Activated CD4-positive, CD25-positive, alpha-beta regulatory T cell treated with anti-CD3 and anti-CD28 coated beads, Interleukin-2, amount 50 U/mL, for 72 hours (primary cell): Measurements from ENCODE around the gene CELF2.

Source experiments
- DNase-seq: peaks from one replicate; pipeline ENCODE4 v3.0.0; 2021

Gene CELF2

GRCh38 chr10:11255796-11256444 is 238.2 kb downstream of the CELF2 start:
- no peak for DNase-seq

GRCh38 chr10:11256896-11257295 is 239.2 kb downstream of the CELF2 start:
- no peak for DNase-seq

- DNase-seq, result no peak
Measured at GRCh38 chr10:11257440-11258090, 239.9 kb downstream of the CELF2 start.

DNA sequence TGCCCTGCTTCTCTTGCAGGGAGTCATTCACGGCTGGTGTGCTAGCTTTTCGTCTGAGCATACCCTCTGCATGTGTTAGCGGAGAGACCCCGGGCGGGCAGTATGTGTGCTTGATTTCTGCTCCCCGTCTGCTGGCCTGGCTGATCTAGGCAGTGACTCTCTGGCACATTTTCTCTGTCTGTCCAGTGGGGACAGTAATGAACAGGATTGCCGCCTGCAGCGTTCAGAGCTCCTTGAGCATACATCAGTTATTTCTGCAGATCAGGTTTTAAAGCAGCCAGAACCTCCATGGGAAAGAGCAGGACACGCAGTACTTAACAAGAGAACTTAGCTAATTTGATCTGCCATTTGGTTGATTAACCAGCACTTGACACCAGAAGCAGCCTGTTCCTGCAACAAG is 242.5 kb downstream of the CELF2 start:
- no peak for DNase-seq

- no peak for DNase-seq
Measured at GRCh38 chr10:11261143-11261542, 243.5 kb downstream of the CELF2 start.

DNA sequence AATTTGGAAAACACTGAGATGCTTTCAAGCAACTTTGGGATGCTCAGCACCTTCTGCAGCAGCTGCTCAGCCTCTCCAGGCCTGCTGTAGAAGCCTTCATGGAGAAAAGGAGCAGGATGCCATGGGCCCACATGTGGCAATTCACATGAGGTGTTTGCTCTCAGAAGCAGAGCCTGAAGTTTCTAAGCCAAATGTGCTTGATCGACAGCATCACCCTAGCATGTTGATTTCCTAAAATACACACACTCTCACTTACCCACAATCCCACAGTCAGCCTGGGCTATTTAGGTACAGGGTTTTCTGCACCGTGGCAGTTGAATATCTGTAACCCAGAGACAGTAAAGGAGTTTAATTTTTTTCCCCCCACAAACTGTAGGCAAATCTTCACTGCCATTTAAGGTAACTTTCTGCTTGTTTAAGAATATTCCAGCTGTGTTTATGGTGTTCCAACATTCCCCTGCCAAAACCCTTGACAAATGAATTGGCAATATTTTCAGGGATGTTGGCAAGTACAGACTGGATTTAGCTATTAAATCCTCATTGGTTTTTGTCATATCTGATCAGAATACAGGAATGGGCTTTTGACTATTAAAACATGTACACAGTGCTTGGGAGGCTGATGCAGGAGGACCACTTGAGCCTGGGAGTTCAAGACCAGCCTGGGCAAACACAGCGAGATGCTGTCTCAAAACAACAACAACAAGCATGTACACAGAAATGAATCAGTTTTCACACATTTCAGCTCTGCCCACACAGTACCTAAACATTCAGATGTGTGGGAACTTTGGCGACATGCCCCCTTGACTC is 244.2 kb downstream of the CELF2 start:
- DNase-seq, result no peak

DNA sequence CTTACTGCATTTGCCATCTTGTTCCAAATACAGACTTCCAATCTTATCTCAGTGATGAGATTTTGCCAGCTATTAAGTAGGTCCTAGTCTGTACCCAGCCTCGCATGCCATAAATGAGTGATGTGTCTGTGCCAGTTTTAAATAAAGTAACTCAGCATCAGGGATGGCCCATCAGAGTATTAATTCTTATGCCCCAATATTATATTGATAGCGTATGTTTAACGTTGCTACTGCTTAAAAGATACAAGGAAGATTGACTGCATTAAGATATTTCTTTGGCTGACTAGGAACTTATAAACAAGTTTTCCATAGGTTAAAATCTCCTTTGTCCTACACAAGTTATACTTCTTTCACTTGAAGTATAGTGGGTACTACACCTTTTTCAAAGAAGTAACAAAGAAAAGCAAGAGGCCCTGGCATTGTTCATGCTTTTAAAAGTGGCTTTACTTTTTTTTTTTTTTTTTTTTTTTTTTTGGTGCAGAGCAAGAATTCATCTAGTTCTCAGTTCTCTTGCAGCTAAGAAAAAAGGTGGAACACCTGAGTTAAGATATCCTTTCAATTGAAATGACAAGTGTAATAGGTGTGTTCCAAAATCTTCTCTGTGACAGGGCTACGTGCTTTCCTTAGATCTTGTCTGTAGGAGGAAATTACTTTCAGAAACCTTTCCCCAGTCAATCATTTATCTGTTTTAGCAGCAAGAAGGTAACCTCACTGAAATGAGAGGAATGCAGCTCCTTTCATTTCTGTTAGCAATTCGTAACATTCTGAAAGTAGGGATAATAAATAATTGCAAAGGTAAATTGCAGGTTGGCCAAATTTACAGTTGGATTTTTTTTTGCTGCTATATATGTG is 245.0 kb downstream of the CELF2 start:
- DNase-seq, result no peak

GRCh38 chr10:11263767-11264166 is 246.1 kb downstream of the CELF2 start:
- DNase-seq, result no peak

DNA sequence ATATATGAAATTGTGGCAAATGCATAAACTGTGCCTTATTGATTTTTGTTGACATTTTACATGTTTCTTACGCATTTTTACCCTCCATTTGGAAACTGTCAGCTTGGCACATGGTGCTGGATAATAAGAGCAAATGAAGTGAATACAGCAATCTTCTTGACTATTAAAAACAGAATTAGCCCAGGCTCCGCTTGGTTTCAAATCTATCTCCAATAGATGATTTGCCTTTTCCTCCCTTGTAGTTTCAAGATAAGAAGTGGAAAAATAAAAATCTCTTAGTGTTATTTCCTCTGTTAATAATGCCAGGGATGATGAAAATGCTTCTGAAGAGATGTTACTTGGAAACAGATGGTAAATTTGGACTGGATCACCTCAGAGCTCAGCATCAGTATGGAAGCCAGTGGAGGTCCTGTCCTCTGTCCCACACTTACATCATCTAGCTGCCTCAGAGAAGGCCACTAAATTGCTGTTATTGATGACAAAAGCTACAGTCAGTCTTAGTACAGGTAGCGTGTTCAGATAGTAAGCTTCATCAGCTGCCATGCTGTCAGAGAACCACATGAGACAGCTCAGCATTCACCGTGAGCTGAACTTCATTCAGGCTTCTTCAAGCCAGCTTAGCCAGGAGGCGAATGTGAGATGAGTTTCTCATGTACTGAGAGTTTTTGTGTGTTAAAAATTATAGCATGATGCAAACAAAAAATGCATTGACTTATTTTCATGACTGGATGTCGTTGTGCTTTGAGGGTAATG is 246.8 kb downstream of the CELF2 start:
- DNase-seq, result no peak

GRCh38 chr10:11265484-11265883 is 247.8 kb downstream of the CELF2 start:
- no peak for DNase-seq

DNA sequence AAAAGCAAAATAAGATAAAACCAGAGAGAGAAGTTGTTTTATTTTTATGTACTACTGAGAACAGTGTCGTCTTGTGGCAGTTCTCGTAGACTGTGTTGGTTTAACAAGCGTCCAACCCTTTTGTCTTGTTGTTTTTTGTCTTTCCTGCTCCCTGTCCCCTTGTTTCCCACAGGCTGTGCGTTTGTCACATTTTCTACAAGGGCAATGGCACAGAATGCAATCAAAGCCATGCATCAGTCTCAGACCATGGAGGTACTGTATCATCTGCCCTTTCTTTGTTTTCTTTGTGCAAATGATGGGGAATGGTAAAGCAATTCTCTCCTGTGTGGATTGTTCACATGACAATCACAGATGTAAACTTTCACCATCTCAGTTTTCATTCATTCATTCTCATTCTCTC is 248.8 kb downstream of the CELF2 start:
- DNase-seq, result no peak

- DNase-seq, result peak; percentile 75
Measured at GRCh38 chr10:11270135-11270857, 252.6 kb downstream of the CELF2 start.

DNA sequence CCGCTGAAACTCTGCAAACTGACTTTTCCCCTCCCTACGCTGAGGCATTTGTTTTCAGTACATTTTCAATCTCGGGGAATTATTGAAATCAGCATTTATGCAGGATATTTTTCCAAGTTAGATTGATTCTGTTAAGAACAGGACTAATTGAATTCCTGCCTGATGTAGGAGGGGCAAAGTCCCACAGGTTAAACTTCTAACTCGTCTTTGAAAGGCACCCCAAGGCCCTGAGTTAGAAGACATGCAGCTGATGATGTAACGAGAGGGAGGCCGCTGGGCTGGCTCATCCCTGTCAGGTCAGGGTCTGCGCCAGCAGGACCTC is 253.1 kb downstream of the CELF2 start:
- no peak for DNase-seq

- DNase-seq, result no peak
Measured at GRCh38 chr10:11272915-11273389, 255.3 kb downstream of the CELF2 start.

DNA sequence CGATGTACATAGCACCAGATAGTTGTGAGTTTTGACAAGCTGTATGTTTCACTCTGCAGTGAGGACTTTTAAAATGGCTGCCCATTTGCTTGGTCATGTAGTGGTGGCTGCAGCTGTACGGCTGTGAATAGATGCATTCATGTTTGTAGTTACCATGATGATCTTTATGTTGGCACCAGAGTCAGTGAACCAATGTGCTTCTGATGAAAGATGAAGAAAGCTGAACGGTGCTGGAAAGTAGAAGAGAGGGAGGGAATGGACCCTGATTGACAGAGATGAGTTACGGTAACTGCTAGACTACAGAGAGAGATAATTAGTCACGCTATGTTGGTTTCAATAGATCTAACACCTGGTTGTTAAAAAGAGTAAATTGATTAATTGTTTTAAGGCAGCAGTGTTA is 256.8 kb downstream of the CELF2 start:
- no peak for DNase-seq

GRCh38 chr10:11275651-11276050 is 258.0 kb downstream of the CELF2 start:
- no peak for DNase-seq

- DNase-seq, result no peak
Measured at GRCh38 chr10:11276449-11276990, 258.8 kb downstream of the CELF2 start.

GRCh38 chr10:11279314-11279713 is 261.6 kb downstream of the CELF2 start:
- no peak for DNase-seq

GRCh38 chr10:11280187-11280932 is 262.7 kb downstream of the CELF2 start:
- DNase-seq, result no peak

DNA sequence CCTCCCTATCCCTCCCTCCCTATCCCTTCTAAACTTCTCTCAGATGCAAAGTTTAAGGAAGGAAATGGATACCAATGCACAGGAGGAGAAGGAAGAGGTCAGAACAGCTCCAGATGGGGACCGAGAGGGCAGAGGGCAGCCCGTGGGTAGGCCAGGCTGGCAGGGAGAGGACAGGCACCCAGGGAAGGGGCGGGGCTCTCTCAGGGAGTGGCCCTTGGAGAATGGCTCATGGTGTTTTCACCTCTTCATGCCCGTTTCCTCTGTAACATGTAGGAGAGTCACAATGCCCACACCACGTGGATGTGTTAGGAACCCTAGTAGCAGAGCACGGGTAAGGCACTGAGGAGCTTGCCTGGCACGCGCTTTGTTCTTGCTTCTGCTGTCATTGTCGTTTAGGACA is 264.5 kb downstream of the CELF2 start:
- no peak for DNase-seq

DNA sequence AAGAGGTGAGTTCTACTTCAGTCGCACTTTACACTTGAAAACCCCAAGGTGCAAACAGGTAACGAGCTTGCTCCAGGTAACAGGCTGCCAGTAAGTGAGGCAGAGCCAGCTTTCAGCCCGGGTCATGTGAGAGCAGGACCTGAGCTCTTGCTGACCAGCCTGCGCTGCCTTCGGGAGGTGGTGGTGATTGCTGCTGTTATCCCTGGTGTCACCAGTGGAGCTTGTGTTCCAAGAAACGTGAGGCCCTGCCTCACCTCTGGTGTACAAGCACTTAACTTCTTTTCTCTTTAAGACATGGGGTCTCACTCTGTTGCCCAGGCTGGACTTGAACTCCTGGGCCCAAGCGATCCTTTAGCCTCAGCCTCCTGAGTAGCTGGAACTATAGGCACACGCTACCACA is 265.0 kb downstream of the CELF2 start:
- no peak for DNase-seq
